Thyroid gland (tissue), 4 donors: ENCODE data around the gene MTA3.

Experiments
- POLR2A ChIP-seq, 2 donors: fragments of 450-650 bp; IDR thresholded peaks; one replicate each; pipeline ENCODE4 v1.6.1; 2017; ENCODE audit warnings: antibody characterized with exemption in 2 of 2, mild to moderate bottlenecking in 2 of 2, moderate library complexity in 1 of 2
- TF ChIP-seq, protein P1 (sequence below), 6 experiments: fragments of 200-600 bp in 3 of 6; fragments of 450-650 bp in 3 of 6; sonication (generic) in 3 of 6; IDR thresholded peaks; one replicate each; pipeline ENCODE4 v1.5.1; 2016 to 2019; ENCODE audit warnings: antibody characterized with exemption in 6 of 6, mild to moderate bottlenecking in 2 of 6, inconsistent platforms in 1 of 6, moderate library complexity in 1 of 6

- TF ChIP-seq, protein P1, sequence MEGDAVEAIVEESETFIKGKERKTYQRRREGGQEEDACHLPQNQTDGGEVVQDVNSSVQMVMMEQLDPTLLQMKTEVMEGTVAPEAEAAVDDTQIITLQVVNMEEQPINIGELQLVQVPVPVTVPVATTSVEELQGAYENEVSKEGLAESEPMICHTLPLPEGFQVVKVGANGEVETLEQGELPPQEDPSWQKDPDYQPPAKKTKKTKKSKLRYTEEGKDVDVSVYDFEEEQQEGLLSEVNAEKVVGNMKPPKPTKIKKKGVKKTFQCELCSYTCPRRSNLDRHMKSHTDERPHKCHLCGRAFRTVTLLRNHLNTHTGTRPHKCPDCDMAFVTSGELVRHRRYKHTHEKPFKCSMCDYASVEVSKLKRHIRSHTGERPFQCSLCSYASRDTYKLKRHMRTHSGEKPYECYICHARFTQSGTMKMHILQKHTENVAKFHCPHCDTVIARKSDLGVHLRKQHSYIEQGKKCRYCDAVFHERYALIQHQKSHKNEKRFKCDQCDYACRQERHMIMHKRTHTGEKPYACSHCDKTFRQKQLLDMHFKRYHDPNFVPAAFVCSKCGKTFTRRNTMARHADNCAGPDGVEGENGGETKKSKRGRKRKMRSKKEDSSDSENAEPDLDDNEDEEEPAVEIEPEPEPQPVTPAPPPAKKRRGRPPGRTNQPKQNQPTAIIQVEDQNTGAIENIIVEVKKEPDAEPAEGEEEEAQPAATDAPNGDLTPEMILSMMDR (IDR thresholded peaks at IDR 0.05): no peak
- no peak for TF ChIP-seq POLR2A (IDR thresholded peaks at IDR 0.05)
Observed at GRCh38 chr2:42788478-42788793, 220.0 kb downstream of the MTA3 start.
